Epithelial cell of proximal tubule (primary cell): ENCODE data around the gene NKAIN2. TPM values are rescaled to one million over a fixed set of nuclear protein-coding genes. Genes with fewer than 3 reads are reported as not detected.
"Not testable (repeated sequence)": the region's sequence is repeated elsewhere in the genome, so short reads cannot be mapped to it uniquely, and the experiment has no call there.

Experiments
- DNase-seq: peaks from one replicate; pipeline ENCODE4 v3.0.0-alpha.2; 2011; ENCODE audit warnings: low read depth
- H3K4me3 ChIP-seq: 2 replicates; pipeline ENCODE4 v1.5.1; 2011; ENCODE audit warnings: low read depth, mild to moderate bottlenecking, low read length
- total RNA-seq: library from RNA; depleted of rRNA; stranded (reverse); fragments of >200 nt; gene quantifications from 2 replicates; pipeline ENCODE4 v1.2.3, GENCODE V29; 2015
- TF ChIP-seq, protein P1 (sequence below): conservative IDR thresholded peaks from 2 replicates; pipeline ENCODE4 v1.5.1; 2012; ENCODE audit warnings: low read depth, mild to moderate bottlenecking, low read length

The NKAIN2 gene
- total RNA-seq, 1 donor from 2014 or later: under 0.01 TPM

- TF ChIP-seq, protein P1, sequence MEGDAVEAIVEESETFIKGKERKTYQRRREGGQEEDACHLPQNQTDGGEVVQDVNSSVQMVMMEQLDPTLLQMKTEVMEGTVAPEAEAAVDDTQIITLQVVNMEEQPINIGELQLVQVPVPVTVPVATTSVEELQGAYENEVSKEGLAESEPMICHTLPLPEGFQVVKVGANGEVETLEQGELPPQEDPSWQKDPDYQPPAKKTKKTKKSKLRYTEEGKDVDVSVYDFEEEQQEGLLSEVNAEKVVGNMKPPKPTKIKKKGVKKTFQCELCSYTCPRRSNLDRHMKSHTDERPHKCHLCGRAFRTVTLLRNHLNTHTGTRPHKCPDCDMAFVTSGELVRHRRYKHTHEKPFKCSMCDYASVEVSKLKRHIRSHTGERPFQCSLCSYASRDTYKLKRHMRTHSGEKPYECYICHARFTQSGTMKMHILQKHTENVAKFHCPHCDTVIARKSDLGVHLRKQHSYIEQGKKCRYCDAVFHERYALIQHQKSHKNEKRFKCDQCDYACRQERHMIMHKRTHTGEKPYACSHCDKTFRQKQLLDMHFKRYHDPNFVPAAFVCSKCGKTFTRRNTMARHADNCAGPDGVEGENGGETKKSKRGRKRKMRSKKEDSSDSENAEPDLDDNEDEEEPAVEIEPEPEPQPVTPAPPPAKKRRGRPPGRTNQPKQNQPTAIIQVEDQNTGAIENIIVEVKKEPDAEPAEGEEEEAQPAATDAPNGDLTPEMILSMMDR: no peak
- DNase-seq: peak; percentile 35
Observed at GRCh38 chr6:124223611-124224345, 420.1 kb downstream of the NKAIN2 start.

DNA sequence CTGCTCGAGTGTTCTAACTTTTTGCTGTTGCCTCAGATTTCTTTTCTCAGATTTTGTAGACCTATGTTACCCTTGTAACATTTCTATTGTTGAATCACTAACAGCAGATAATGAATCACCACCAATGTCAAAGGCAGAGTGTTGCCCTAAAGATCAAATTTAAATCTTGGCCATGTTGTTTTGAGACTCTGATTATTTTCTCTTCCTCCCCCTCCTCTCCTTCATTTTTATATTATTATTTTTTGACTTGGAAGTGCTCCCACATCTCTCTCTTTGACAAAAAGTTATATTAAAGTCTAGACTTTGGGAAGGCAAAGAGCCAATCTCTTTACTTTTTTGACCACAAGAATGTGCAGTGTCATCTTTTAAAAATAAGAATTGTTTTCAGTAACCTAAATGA, 422.7 kb downstream of the NKAIN2 start:
- DNase-seq: peak; percentile 29
- no peak overlapping the region for H3K4me3 ChIP-seq
- TF ChIP-seq, protein P1: no peak

More at GRCh38 chr6:124223611-124224345, 420.1 kb downstream of the NKAIN2 start:
- H3K4me3 ChIP-seq: no peak overlapping the region

DNA sequence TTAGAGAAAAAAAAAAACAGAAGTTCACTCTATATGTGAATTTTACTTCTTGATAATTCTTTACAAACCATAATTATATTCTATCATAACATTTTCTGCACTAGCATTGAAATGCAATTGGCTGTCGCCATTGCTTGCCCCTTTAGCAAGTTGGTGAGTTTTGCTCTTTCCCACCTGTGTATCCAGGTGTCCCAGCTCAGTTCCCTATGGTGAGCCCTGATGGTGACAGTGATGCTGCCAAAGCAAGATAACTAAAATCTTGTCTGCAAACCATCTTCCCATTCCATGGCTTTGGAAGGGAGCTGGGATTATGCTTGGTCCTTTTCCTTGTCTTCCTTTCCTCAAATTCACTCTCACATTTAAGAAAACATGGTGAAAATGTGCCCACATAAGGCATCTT, 429.6 kb downstream of the NKAIN2 start:
- no peak overlapping the region for H3K4me3 ChIP-seq
- TF ChIP-seq, protein P1: no peak
- DNase-seq: no peak

DNA sequence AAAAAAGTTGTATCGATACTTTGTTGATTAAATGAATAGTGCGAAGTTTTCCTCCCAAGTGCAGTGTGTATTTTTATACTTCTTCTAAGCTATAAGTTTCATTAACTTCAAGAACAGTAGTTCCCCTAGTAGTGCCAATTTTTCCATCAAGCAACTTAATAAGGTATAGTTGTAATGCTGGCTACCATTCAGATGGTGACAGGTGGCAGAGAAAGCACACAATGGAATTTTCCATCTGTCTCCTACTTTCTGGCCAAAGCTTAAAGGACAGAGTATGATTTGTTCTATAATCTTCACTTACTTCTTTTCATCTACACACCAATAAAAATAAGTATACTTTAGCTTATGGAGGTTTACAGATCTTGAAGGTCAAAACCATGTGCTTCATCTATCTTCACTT, 431.1 kb downstream of the NKAIN2 start:
- TF ChIP-seq, protein P1: no peak
- DNase-seq: no peak
- H3K4me3 ChIP-seq: no peak overlapping the region

DNA sequence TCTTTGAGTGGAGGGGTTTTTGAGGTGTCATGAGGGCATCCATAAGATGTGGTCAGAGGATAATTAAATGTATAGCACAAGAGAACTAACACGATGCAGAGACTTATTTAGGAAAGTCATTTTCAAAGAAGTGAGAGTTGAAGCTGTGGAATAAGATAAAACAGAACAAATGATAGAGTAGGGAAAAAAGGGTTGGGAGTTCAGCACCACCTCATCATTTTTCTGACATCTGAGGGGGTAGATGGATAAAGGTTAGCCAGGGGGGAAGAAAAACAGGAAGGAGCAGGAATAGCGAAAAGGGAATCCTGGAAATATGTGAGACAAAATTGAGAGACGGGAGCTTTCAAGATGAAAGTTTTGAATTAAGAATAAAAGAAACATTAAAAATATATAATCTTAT, 434.2 kb downstream of the NKAIN2 start:
- TF ChIP-seq, protein P1: no peak
- no peak for DNase-seq
- no peak overlapping the region for H3K4me3 ChIP-seq

GRCh38 chr6:124238408-124238807, 434.7 kb downstream of the NKAIN2 start:
- not testable (repeated sequence) for DNase-seq, H3K4me3 ChIP-seq

DNA sequence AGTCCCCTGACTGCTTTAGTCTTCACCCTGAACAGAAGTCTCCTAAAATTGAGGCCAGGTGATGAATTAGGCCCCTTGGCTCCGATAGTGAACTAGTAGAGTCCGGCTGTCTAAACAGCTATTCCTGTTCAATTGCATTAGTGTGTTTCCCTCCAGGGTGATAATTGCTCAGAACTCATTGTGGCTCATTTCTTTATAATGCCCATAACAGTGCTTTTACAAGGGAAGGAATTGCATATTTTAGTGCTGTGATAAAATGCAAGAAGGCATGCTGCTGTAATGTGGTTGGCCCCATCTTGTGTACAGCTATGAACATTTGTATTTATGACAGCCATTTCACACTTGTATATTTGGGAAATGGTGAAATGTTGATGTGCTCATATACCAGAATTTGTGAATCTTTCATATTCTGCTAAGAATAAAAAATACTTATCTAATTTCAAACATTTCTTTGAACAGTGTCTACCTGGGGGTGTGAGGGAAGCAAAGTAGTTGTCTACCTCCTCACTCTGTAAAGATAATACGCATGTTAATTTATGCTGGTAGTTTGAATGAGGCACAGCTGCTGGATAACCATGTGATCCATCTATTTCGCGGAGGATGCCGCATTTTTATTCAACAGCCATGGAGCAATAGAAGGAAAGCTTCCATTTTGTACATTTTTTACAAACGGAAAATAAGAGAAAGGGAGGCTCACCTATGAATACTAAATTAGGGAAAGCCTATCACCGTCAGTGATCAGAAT, 451.4 kb downstream of the NKAIN2 start:
- no peak for DNase-seq
- TF ChIP-seq, protein P1: no peak
- no peak overlapping the region for H3K4me3 ChIP-seq
